ENCODE measurements around the gene MIS12. TPM values are rescaled to one million over a fixed set of nuclear protein-coding genes. Genes with fewer than 3 reads are reported as not detected.

MIS12 gene
- total and polyA plus RNA-seq, 2 of the 13 experiments (the other 11 are each of a cell fraction or from before 2014, with no cell fraction given) = 13.4 to 28.0 TPM

- TF ChIP-seq AHDC1 (CRISPR knock-in tag; IDR thresholded peaks at IDR 0.05; ENCODE audit: borderline replicate concordance) = peak; percentile 60
- no peak for TF ChIP-seq ZNF660 (CRISPR knock-in tag; IDR thresholded peaks at IDR 0.05; ENCODE audit: borderline replicate concordance, low read depth)
- TF ChIP-seq ZNF589 (CRISPR knock-in tag; conservative IDR thresholded peaks at IDR 0.05) = peak; percentile 92; the same call in 1 of the 2 replicates
- no peak for TF ChIP-seq HDAC6 (IDR thresholded peaks at IDR 0.05; ENCODE audit: low read depth, low read length)
- TF ChIP-seq ZC3H13 (CRISPR knock-in tag; IDR thresholded peaks at IDR 0.05) = peak; percentile 81; the same call in 1 of the 2 replicates
- TF ChIP-seq ZNF496 (CRISPR knock-in tag; IDR thresholded peaks at IDR 0.05; ENCODE audit: insufficient replicate concordance) = no peak
- no peak for TF ChIP-seq TRAFD1 (CRISPR knock-in tag; IDR thresholded peaks at IDR 0.05; ENCODE audit: borderline replicate concordance)
- TF ChIP-seq CBX2 (IDR thresholded peaks at IDR 0.05; ENCODE audit: low read depth, low read length) = no peak
- TF ChIP-seq CBX2 (CRISPR knock-in tag; IDR thresholded peaks at IDR 0.05; ENCODE audit: low read depth) = no peak
- TF ChIP-seq ZNF724P (CRISPR knock-in tag; IDR thresholded peaks at IDR 0.05; ENCODE audit: borderline replicate concordance) = peak; percentile 59; the same call in 1 of the 2 replicates
- TF ChIP-seq ZNF333 (CRISPR knock-in tag; IDR thresholded peaks at IDR 0.05; ENCODE audit: borderline replicate concordance) = peak; percentile 86
- no peak for TF ChIP-seq ZBTB46 (CRISPR knock-in tag; IDR thresholded peaks at IDR 0.05; ENCODE audit: borderline replicate concordance)
- no peak for TF ChIP-seq HCFC1 (IDR thresholded peaks at IDR 0.05; ENCODE audit: low read depth, low read length)
- no peak for TF ChIP-seq TRIM24 (CRISPR knock-in tag; IDR thresholded peaks at IDR 0.05)
- TF ChIP-seq CENPT (CRISPR knock-in tag; IDR thresholded peaks at IDR 0.05; ENCODE audit: low read depth) = no peak
- TF ChIP-seq NAIF1 (CRISPR knock-in tag; IDR thresholded peaks at IDR 0.05; ENCODE audit: borderline replicate concordance) = no peak; the same call in 1 of the 2 replicates
- TF ChIP-seq ZNF282 (IDR thresholded peaks at IDR 0.05; ENCODE audit: partially characterized antibody) = no peak
- no peak for TF ChIP-seq ZNF12 (CRISPR knock-in tag; IDR thresholded peaks at IDR 0.05)
- TF ChIP-seq AGO2 (optimal IDR thresholded peaks at IDR 0.05; ENCODE audit: low read depth, low read length) = peak; percentile 94
- TF ChIP-seq ZFP90 (CRISPR knock-in tag; IDR thresholded peaks at IDR 0.05; ENCODE audit: borderline replicate concordance) = peak; percentile 70; the same call in 1 of the 2 replicates
These were observed 47.5 kb upstream of the MIS12 start, which contains the start of gene C1QBP (continued) for GRCh38 chr17:5438716-5439445.

Measured in HepG2 (cell line).